SU-DHL-6 (cell line): ENCODE measurements around the gene RAPGEF5.

Experiments
- EZH2phosphoT487 ChIP-seq: fragments of 200-600 bp; sonication (generic), shearing (Covaris generic); conservative IDR thresholded peaks from 2 replicates; pipeline ENCODE4 v1.6.1; 2018; ENCODE audit warnings: mild to moderate bottlenecking, antibody characterized with exemption, low read length, moderate library complexity, mixed read lengths
- TF ChIP-seq, protein P1 (sequence below): fragments of 200-600 bp; sonication (generic); IDR thresholded peaks from one replicate; pipeline ENCODE4 v1.5.1; 2017; ENCODE audit warnings: antibody characterized with exemption, mild to moderate bottlenecking, low read length, moderate library complexity; ENCODE audit not compliant: insufficient read depth, poor library complexity, severe bottlenecking

- TF ChIP-seq, protein P1, sequence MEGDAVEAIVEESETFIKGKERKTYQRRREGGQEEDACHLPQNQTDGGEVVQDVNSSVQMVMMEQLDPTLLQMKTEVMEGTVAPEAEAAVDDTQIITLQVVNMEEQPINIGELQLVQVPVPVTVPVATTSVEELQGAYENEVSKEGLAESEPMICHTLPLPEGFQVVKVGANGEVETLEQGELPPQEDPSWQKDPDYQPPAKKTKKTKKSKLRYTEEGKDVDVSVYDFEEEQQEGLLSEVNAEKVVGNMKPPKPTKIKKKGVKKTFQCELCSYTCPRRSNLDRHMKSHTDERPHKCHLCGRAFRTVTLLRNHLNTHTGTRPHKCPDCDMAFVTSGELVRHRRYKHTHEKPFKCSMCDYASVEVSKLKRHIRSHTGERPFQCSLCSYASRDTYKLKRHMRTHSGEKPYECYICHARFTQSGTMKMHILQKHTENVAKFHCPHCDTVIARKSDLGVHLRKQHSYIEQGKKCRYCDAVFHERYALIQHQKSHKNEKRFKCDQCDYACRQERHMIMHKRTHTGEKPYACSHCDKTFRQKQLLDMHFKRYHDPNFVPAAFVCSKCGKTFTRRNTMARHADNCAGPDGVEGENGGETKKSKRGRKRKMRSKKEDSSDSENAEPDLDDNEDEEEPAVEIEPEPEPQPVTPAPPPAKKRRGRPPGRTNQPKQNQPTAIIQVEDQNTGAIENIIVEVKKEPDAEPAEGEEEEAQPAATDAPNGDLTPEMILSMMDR = no peak
- TF ChIP-seq EZH2phosphoT487 = no peak
Measured at GRCh38 chr7:22380333-22380732, 23.4 kb upstream of the RAPGEF5 start.
